HepG2 (cell line): ENCODE measurements around the gene EHD1. TPM values are rescaled to one million over a fixed set of nuclear protein-coding genes. Genes with fewer than 3 reads are reported as not detected.

Source experiments
- BCL3 ChIP-seq: sonication (generic); formaldehyde crosslinking; IDR thresholded peaks from 2 replicates; pipeline ENCODE4 v1.5.1; 2020; ENCODE audit warnings: mild to moderate bottlenecking, missing genetic modification reagents, moderate library complexity
- CHCHD3 ChIP-seq: sonication (generic); formaldehyde crosslinking; IDR thresholded peaks from 2 replicates; pipeline ENCODE4 v1.8.0; 2022; ENCODE audit warnings: mild to moderate bottlenecking, missing genetic modification reagents, moderate library complexity
- DR1 ChIP-seq: sonication (generic); formaldehyde crosslinking; IDR thresholded peaks from 2 replicates; pipeline ENCODE4 v1.8.0; 2021; ENCODE audit warnings: mild to moderate bottlenecking, missing genetic modification reagents, inconsistent platforms
- HDAC1 ChIP-seq: sonication (generic); formaldehyde crosslinking; IDR thresholded peaks from 2 replicates; pipeline ENCODE4 v1.5.1; 2020; ENCODE audit warnings: mild to moderate bottlenecking, missing genetic modification reagents
- KLF11 ChIP-seq: IDR thresholded peaks from 2 replicates; pipeline ENCODE4 v1.6.1; 2016; ENCODE audit warnings: missing compliant biosample characterization
- LCORL ChIP-seq, 2 experiments: fragments of 450-650 bp in 1 of 2; sonication (generic) in 1 of 2; formaldehyde crosslinking in 1 of 2; IDR thresholded peaks; 2 replicates each; pipeline versions ENCODE4 v1.5.0 to v1.6.1; 2017 to 2020; ENCODE audit warnings: antibody characterized with exemption in 1 of 2, missing genetic modification reagents in 1 of 2
- MEIS2 ChIP-seq: sonication (generic); formaldehyde crosslinking; IDR thresholded peaks from 2 replicates; pipeline ENCODE4 v1.9.0; 2021; ENCODE audit warnings: mild to moderate bottlenecking, missing genetic modification reagents
- MYNN ChIP-seq: sonication (generic); formaldehyde crosslinking; IDR thresholded peaks from 2 replicates; pipeline ENCODE4 v1.4.0; 2020; ENCODE audit warnings: mild to moderate bottlenecking, low read depth, missing genetic modification reagents
- POGK ChIP-seq: sonication (generic); formaldehyde crosslinking; conservative IDR thresholded peaks from 2 replicates; pipeline ENCODE4 v1.8.0; 2022; ENCODE audit warnings: mild to moderate bottlenecking, moderate library complexity, missing genetic modification reagents
- ZBTB4 ChIP-seq: sonication (generic); formaldehyde crosslinking; IDR thresholded peaks from 2 replicates; pipeline ENCODE4 v1.4.0; 2020; ENCODE audit warnings: missing genetic modification reagents, mild to moderate bottlenecking, borderline replicate concordance
- ZNF136 ChIP-seq: sonication (generic); formaldehyde crosslinking; IDR thresholded peaks from 2 replicates; pipeline ENCODE4 v1.8.1; 2022; ENCODE audit warnings: low read depth, mild to moderate bottlenecking, moderate library complexity, missing genetic modification reagents
- ZNF232 ChIP-seq: sonication (generic); formaldehyde crosslinking; IDR thresholded peaks from 2 replicates; pipeline ENCODE4 v1.4.0; 2020; ENCODE audit warnings: missing genetic modification reagents, borderline replicate concordance
- polyA plus RNA-seq, 8 experiments: library from polyadenylated mRNA; depleted of rRNA in 3 of 8; stranded (reverse) in 7 of 8; unstranded in 1 of 8; fragments of >200 nt; fragmentation: Illumina TruSeq in 4 of 8; extraction: Trizol in 4 of 8; gene quantifications; 2 replicates each; pipeline versions ENCODE4 v1.2.1 to v1.2.3, GENCODE V29; 2011 to 2016; ENCODE audit warnings: low read depth in 4 of 8, missing spikeins in 1 of 8, mixed read lengths in 1 of 8; ENCODE audit not compliant: insufficient read depth in 1 of 8
- total RNA-seq, 5 experiments: library from RNA; depleted of rRNA; stranded (reverse); fragments of >200 nt; fragmentation: Illumina TruSeq; extraction: Trizol; gene quantifications; 2 replicates each; pipeline ENCODE4 v1.2.3, GENCODE V29; 2016; ENCODE audit warnings: low read depth in 1 of 5
- TF ChIP-seq, protein P1 (sequence below): sonication (generic); formaldehyde crosslinking; IDR thresholded peaks from 2 replicates; pipeline ENCODE4 v1.5.0; 2020; ENCODE audit warnings: missing genetic modification reagents
- TF ChIP-seq, protein P2 (sequence below): sonication (generic); formaldehyde crosslinking; IDR thresholded peaks from 2 replicates; pipeline ENCODE4 v1.4.0; 2020; ENCODE audit warnings: low read depth, missing genetic modification reagents
- TF ChIP-seq, protein P3 (sequence below): IDR thresholded peaks from 2 replicates; pipeline ENCODE4 v1.6.1; 2016; ENCODE audit warnings: mild to moderate bottlenecking, missing biosample characterization, missing genetic modification reagents

Gene EHD1
- total and polyA plus RNA-seq, 2 of the 13 experiments (the other 11 are each of a cell fraction or from before 2014, with no cell fraction given), result 23.6 to 26.6 TPM

DNA sequence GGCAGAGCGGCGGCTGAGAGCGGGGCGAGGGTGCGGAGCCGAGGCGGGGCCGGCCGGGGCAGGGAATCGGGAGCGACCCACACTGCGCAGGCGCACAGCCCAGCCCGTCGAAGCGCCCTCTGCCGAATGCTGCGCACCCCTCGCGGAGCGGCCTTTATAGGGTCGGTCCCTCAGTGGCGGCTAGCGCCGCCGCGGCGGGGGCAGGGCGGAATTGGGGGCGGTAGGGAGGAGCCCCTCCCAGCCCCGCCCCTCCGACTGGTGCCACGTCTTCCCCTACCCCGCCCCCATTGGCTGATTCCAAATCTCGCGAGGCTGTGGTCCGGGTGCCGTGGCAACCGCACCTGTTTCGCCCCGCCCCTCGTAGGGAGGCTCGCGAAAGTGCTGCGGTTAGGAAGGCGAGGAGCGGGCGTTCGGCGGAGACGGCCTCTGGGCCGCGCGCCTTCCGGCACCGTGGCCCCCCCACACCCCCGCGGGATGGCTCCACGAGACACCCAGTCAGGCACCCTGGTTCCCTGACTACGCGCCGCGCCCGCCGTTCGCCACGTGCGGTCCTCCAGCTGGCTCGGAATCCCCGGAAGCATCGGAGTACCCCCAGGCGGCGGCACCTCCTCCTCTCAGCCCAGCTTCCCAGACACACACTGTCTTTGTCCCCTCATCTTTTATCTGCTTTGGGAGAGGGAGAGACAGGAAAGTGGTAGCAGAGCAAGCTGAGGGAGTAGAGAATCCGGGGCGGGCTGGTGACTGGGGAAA lies at the start of gene EHD1 (continued):
- TF ChIP-seq ZBTB4 (CRISPR knock-in tag), result no peak
- TF ChIP-seq CHCHD3 (CRISPR knock-in tag), result no peak
- TF ChIP-seq KLF11 (CRISPR knock-in tag), result peak; percentile 60; the same call in 1 of the 2 replicates
- peak; percentile 54; the same call in 1 of the 2 replicates for TF ChIP-seq BCL3
- 0 out of 2 replicates have a peak, but pooled peaks have one; percentile 30 for TF ChIP-seq ZNF136 (CRISPR knock-in tag)
- TF ChIP-seq MEIS2 (CRISPR knock-in tag), result no peak
- TF ChIP-seq LCORL (IDR thresholded peaks at IDR 0.05), result no peak
- TF ChIP-seq LCORL (CRISPR knock-in tag; IDR thresholded peaks at IDR 0.05), result peak; percentile 92
- TF ChIP-seq, protein P1, sequence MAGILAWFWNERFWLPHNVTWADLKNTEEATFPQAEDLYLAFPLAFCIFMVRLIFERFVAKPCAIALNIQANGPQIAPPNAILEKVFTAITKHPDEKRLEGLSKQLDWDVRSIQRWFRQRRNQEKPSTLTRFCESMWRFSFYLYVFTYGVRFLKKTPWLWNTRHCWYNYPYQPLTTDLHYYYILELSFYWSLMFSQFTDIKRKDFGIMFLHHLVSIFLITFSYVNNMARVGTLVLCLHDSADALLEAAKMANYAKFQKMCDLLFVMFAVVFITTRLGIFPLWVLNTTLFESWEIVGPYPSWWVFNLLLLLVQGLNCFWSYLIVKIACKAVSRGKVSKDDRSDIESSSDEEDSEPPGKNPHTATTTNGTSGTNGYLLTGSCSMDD (CRISPR knock-in tag), result no peak
- peak; percentile 97 for TF ChIP-seq DR1 (CRISPR knock-in tag)
- TF ChIP-seq POGK, result peak; percentile 97
- TF ChIP-seq, protein P2, sequence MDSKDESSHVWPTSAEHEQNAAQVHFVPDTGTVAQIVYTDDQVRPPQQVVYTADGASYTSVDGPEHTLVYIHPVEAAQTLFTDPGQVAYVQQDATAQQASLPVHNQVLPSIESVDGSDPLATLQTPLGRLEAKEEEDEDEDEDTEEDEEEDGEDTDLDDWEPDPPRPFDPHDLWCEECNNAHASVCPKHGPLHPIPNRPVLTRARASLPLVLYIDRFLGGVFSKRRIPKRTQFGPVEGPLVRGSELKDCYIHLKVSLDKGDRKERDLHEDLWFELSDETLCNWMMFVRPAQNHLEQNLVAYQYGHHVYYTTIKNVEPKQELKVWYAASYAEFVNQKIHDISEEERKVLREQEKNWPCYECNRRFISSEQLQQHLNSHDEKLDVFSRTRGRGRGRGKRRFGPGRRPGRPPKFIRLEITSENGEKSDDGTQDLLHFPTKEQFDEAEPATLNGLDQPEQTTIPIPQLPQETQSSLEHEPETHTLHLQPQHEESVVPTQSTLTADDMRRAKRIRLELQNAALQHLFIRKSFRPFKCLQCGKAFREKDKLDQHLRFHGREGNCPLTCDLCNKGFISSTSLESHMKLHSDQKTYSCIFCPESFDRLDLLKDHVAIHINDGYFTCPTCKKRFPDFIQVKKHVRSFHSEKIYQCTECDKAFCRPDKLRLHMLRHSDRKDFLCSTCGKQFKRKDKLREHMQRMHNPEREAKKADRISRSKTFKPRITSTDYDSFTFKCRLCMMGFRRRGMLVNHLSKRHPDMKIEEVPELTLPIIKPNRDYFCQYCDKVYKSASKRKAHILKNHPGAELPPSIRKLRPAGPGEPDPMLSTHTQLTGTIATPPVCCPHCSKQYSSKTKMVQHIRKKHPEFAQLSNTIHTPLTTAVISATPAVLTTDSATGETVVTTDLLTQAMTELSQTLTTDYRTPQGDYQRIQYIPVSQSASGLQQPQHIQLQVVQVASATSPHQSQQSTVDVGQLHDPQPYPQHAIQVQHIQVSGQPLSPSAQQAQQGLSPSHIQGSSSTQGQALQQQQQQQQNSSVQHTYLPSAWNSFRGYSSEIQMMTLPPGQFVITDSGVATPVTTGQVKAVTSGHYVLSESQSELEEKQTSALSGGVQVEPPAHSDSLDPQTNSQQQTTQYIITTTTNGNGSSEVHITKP (CRISPR knock-in tag), result 0 out of 2 replicates have a peak, but pooled peaks have one; percentile 13
- TF ChIP-seq, protein P3, sequence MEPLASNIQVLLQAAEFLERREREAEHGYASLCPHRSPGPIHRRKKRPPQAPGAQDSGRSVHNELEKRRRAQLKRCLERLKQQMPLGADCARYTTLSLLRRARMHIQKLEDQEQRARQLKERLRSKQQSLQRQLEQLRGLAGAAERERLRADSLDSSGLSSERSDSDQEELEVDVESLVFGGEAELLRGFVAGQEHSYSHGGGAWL, result peak; percentile 72; the same call in 1 of the 2 replicates
- peak; percentile 84 for TF ChIP-seq HDAC1
- 0 out of 2 replicates have a peak, but pooled peaks have one; percentile 19 for TF ChIP-seq ZNF232 (CRISPR knock-in tag)
- TF ChIP-seq MYNN (CRISPR knock-in tag), result no peak
